ENCODE results near the gene SPINK14.

GRCh38 chr5:148156609-148157008, 11.7 kb upstream of the SPINK14 start:
- TF ChIP-seq TAF1 (IDR thresholded peaks at IDR 0.05; ENCODE audit: borderline replicate concordance, low read depth, low read length) (no peak), POLR2A (IDR thresholded peaks at IDR 0.05; ENCODE audit: low read depth, low read length) (no peak)
